GM18867 (cell line): ENCODE data around the gene SIL1.

Experiments
- ATAC-seq: cut with Tn5 transposase; IDR thresholded peaks from one replicate; pipeline ENCODE4 v1.9.1; 2021; ENCODE audit warnings: mild to moderate bottlenecking, moderate library complexity; ENCODE audit not compliant: unreplicated experiment

Gene SIL1

DNA sequence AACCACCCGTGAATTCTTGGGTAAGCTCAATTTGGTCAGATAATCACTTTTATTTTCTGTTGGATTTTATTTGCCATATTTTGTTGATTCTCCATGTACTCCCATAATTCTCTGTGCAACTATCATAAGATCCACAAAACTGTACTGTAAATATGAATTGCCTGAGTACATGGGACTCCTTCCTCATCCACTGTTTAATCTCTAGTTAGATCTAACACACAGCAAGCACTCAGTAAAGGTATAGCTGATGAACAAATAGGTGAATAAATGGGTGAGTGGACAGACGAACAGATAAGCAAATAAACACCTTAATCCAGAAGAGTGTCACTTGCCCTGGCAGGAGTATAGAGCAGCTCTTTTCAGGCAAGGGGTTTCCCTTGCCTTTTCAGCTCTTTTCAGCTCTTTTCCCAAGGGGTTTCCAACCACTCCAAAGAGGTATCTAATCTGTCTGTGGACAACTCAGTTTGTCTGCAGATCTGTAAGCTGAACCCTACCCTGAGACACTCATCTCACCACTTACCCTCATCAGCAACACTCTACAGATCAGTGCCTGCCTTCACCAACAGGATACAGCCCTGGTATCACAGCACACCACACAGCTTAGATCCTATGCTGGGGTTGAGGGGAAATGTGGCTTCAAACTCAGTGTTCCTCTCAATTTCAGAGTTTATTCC lies 51.2 kb downstream of the SIL1 start:
- no peak for ATAC-seq

- no peak for ATAC-seq
Observed at GRCh38 chr5:139141446-139142204, 56.5 kb downstream of the SIL1 start.

DNA sequence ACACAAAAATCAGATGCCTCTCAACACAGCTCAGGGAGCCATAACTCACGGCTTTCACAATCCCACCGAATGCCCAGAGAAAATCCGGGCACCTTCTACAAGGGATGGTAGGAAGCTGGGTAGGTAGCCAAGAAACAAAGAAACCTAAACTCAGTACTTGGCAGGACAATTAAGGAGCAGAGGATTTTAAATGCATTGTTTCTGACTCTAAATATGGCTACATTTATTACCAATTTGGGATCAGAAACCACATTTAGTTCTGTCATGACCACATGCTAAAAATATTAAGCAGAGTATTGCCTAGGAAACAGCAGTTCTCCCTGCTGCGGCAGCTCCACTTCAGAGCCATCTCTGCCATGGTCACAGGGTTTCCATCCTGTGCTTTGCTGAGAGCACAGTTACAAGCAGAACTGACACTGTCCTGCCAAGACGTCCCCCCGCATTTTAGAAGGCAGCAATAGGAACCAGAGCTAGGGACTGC lies 57.5 kb downstream of the SIL1 start:
- ATAC-seq, result no peak

DNA sequence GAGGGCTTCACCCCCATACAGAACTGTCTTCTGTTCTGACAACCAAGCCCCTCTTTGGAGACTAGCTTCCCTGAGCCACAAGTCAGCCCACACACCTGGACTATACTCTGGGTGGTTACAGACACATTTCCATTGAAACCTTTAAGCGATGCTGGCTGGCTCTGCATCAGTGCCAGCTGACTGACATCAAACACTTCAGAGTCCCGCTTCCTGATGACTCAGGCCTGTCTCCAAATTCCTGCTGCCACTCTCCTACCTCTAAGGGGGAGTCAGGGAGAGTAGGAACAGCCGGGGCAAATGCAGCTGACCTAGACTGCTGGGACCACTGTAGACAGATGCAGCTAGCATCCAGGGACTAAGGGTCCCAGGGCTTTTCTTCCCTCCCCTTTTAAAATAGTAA lies 59.4 kb downstream of the SIL1 start:
- no peak for ATAC-seq

DNA sequence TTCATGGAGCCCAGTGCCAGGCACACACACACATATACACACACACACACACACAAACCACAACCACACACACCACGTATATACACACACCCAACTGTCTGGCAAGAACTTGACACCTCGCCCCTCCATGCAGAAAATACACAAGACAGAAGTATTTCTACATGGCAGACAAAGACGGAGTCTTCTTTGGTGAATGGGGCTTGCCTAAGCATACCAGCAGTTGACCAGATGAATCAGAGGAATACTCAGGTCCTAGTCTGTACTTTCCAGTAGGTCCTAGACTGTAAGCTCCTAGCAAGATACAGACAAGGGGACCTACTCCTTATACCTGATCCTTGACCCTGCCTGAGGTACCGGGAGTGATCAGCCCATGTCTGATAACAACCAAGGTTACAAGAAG lies 60.1 kb downstream of the SIL1 start:
- no peak for ATAC-seq

GRCh38 chr5:139137697-139138096 lies 60.5 kb downstream of the SIL1 start:
- ATAC-seq, result no peak

GRCh38 chr5:139134906-139135305 lies 63.3 kb downstream of the SIL1 start:
- no peak for ATAC-seq

DNA sequence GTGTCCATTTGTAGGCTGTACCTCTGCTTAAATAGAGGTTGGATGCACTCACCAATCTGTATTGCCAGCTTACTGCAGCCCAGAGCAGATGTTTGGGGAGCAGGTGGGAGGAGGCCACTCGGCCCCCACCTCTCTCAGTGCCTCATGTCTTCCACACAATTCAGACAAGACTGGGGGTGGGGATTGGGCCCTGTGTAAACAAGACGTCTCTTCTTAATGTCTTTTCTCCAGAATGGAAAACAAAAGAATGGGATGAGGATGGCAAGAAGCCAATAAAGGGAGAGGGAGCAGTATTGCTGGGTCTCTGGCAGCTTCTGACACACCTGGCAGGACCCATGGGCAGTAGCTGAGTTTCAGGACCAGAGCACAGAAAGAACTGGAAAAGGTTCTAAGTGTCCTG lies 64.9 kb downstream of the SIL1 start:
- no peak for ATAC-seq

DNA sequence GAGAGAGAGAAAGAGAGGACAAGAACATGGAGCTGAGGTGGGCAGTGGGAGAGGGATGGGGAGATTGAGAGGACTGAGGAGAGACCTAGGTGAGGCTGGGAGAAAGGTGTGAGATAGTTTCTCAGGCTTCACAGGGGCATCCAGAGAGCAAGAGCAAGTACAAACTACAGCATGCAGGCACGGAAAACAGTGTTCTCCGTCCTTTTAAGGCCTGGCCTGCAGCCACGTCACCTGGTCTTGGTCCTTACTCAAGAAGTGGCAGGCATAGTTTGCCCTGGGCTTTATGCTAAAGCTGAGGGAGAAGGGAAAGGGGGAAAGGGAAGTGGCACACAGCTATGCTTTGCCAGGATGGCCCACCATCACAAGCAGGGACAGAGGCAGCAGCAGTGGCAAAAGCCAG lies 65.7 kb downstream of the SIL1 start:
- ATAC-seq, result no peak

DNA sequence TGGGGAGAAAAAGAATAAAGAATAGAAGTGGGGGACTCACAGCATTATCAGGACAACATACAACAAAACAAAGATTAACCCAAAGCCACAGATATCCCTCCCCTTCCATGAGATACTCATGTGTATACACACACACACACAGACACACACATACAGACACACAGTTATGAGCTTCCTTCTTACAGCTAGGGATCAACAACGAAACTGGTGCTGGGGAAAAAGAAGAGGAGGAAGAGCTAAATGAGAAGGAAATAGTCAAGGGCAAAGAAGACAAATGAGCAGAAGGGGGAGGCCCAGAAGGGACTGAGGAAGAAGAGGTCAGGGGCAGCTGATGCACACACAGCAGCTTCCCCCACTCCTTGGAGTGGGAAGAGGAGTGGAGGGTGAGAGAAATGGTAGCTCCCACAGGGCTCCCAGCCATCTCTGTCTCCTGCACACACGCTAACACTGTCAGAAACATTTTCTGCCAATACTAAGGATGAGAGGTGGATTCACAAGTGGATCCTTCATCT lies 66.2 kb downstream of the SIL1 start:
- ATAC-seq, result no peak

DNA sequence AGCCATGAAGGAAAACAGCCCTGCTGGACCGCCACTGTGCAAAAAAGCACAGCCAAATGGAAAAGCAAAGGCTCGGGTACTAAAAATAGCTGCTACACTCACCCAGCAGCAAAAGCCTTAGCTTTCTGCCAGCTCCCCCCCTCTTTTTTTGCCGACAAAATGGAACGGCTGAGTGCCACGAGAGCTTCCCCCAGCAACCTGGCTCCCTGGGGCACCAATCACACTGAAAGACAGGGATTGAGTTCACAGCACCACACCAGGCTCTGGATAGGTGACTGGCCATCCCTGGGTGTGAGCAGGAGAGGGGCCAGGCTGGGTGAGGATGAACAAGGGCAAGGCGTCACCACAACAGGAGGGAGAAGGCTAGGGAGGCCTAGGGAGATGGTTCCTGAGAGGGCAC lies 66.7 kb downstream of the SIL1 start:
- no peak for ATAC-seq

DNA sequence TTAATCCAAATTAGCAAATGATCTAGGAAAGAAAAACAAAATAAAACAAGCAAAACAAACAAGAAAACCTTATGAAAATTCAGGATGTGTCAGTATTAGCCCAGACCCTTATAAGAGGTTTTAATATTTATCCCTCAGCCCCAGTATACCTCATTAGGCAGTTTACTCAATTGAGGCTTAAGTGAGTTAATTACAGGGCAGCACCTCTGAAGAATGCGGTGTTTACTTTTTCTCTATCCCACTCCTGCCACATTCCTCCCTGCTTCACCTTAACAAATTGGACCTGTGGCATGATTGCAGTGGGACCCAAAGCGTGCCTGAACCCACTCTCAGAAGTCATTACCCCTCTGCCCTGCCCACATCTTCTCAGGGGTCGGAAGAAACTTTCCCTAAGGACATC lies 67.1 kb downstream of the SIL1 start:
- no peak for ATAC-seq

GRCh38 chr5:139130214-139130613 lies 68.0 kb downstream of the SIL1 start:
- ATAC-seq, result no peak

GRCh38 chr5:139126711-139127111 lies 71.5 kb downstream of the SIL1 start:
- ATAC-seq, result no peak

GRCh38 chr5:139125991-139126390 lies 72.2 kb downstream of the SIL1 start:
- no peak for ATAC-seq

DNA sequence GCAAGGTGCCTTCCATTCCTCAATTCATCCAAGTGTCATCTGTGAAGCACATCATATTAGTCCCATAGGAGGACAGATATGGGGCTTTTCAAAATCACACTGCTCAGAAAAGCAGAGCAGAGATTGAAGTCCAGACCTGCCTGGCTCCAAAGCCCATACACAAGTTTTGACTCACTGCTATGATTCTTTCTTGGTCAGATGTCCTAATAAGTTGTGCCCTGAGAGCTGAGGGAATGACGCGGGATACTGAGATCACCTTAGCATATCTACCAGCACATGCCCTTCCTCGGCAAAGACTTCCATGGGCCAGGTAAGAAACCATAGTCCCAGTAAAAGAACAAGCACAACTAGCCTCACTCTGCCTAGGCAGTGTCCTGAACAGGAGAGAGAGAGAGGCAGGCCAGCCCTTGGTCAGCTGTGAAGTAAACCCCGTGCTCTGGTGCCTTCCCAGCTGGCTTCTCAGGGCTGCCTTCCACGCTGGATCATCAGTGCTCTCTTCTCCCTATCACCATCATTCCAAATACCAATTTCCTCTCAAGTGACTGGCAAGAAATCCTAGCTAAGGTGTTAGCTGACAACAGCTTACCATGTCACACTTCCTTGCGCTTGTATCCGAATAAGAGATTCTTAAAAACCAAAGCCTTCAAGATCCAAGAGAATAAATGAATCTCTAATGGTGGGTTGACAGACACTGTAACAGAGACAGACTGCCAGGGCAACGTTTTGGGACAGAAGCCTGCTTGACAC lies 73.2 kb downstream of the SIL1 start:
- no peak for ATAC-seq

- no peak for ATAC-seq
Observed at GRCh38 chr5:139121120-139121519, 77.0 kb downstream of the SIL1 start.

DNA sequence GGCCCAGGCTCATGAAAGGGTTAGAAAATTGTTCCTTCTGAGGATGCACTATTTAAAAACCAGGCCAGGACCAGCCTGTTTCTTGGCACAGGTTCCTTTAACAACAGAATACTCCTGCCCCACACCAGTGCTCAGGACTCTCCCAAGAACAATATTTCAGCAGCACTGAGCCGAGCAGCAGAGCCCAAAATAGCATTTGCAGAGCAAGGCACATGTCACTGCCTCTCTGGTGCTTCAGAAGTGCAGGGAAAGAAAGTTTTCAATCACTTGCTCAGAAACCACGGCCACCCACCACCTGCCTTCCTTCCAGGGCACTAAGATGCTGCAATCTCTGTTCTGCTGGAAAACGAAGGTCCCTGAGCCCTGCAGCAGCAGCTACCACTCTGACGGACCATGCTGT lies 77.6 kb downstream of the SIL1 start:
- ATAC-seq, result no peak

GRCh38 chr5:139118804-139119203 lies 79.4 kb downstream of the SIL1 start:
- ATAC-seq, result no peak

GRCh38 chr5:139117342-139117884 lies 80.8 kb downstream of the SIL1 start:
- ATAC-seq, result no peak

- no peak for ATAC-seq
Observed at GRCh38 chr5:139116100-139116655, 82.0 kb downstream of the SIL1 start.
